Activated naive CD4-positive, alpha-beta T cell treated with anti-CD3 and anti-CD28 coated beads, Interleukin-2, amount 50 U/mL, for 16 hours (primary cell): Measurements from ENCODE around the gene ISYNA1.
"Not testable (repeated sequence)": the region's sequence is repeated elsewhere in the genome, so short reads cannot be mapped to it uniquely, and the experiment has no call there.

Source experiments
- DNase-seq: peaks from one replicate; pipeline ENCODE4 v3.0.0-alpha.2; 2020

The ISYNA1 gene

GRCh38 chr19:18418029-18418482 lies 19.9 kb downstream of the ISYNA1 start:
- peak; percentile 52 for DNase-seq

DNA sequence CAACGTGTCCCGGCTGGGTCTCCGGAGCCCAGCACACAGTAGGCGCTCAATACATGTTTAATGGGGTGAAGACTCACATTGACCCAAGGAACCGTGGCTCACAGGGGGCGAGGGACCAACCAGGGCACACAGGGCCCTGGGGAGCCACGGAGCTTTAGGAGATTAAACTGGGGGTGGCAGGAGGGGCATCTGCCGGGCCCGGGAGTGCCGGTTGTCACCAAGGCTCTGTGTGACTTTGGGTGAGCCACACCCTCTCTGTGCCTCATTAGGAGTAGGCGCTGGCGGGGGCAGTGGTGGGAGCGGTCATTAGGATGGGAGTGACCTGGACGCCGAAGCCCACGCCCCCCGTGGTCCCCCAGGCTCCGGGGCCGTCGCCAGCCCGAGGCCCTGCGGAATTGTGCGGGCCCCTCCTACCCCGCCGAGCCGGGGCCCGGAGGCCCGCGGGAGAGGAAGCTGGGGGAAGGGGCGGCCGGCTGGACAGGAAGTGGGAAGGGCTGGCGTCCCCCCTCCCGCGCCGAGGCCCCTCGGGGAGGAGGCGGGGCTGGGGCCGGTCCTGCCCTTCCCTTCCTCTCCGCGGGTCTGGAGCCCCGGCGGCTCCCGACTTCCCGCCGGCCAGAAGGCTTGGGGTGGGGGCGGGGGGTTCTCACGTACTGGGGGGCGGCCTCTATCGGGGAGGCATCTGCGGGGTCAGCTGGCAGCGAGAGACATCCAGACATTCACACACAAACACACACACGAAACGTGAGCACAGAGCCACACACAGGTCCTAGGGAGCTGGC lies 20.5 kb downstream of the ISYNA1 start:
- no peak for DNase-seq

DNA sequence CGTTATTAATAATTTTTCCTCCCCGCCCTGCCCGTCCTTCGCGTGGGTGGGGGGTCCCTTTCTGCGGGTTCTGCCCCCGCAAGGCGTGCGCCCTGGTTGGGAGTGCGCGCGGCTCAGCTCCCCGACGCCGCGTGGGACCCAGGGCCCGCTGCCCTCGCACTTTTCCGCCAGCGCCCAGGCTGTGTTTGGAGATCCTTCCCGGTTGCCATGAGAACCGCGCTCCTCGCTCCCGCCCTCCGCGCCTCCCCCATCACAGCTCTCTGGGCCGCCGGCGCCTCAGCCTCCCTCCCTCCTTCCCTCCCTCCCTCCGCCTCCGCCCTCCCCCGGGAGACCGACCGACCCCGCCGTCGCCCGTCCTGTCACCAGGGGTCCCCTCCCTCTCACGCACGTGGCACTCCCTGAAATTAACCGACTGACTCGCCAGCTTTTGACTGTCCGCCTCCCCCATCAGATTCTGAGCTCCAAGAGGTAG lies 21.1 kb downstream of the ISYNA1 start:
- DNase-seq, result peak; percentile 41

GRCh38 chr19:18415178-18415867 lies 22.6 kb downstream of the ISYNA1 start:
- DNase-seq, result no peak

DNA sequence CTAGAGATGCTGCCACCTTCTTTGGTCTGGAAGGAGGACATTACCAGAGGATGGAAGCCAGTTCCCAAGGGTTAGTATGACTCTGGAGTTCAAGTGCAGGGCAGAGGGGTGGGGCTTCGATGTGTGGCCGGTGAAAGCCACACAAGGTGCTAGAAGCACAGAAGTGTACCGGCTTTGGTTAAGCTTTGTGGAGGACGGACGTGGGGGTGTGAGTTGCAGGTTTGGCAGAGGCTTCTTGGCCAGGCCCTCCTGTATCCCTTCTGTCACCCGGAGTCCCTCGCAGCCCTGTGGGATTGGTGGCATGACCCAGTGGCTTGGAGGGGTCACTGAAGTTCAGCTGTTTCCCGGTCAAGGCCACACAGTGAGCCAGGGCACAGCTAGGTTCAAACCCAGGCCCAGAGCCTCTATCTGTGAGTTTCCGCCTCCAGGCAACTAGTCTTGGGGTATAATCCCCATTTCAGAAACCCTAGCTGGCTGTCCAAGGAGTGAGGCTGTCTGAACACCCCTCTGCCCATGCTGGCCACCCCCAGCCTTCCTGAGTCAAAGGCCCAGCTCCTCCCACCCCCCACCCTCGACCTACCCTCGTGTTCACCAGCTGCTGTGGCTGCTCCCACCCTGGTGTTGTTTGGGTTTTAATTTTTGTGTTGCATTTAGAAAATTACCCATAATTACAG lies 23.3 kb downstream of the ISYNA1 start:
- no peak for DNase-seq

DNA sequence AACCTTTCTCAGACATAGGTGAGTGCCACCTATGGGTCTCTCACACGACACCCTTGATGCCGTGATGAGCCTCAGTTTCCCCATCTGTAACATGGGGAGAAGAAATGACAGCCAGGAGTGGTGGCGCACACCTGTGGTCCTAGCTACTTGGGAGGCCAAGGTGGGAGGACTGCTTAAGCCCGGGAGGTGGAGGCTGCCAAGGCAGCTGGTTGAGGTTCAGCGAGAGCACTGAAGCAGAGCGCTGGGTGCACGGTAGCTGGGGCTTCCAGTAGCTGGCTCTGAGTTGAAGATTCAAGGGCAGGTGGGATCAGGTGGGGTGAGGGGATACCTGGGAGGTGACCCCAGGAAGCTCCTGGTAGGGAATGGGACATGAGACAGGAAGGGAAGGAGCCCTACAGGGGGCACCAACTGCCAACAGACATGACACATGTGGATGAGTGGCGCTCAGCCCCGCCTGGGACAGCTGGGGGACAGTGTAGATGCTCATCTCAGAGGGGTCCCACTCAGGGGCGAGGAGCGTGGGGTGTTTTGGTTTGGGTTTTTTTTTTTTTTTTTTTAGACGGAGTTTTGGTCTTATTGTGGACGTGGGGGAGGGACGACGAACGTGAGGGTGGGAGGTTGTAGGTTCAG lies 25.2 kb downstream of the ISYNA1 start:
- DNase-seq, result no peak

- no peak for DNase-seq
Observed at GRCh38 chr19:18408053-18408476, 29.9 kb downstream of the ISYNA1 start.

DNA sequence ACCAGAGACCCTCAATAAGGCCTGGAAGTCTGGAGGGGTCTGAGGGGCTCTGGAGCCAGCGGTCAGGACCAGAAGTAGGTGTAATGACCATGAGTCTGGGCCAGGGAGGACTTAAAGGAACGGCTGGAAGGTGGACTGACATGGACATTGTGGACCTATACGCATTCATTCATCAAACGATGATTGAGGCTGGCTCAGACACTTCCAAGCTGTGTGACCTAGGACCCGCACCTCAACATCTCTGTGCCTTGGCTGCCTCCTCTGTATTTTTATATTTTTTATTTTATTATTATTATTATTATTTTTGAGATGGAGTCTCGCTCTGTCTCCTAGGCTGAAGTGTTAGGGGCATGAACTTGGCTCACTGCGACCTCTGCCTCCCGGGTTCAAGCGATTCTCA lies 31.2 kb downstream of the ISYNA1 start:
- DNase-seq, result no peak

DNA sequence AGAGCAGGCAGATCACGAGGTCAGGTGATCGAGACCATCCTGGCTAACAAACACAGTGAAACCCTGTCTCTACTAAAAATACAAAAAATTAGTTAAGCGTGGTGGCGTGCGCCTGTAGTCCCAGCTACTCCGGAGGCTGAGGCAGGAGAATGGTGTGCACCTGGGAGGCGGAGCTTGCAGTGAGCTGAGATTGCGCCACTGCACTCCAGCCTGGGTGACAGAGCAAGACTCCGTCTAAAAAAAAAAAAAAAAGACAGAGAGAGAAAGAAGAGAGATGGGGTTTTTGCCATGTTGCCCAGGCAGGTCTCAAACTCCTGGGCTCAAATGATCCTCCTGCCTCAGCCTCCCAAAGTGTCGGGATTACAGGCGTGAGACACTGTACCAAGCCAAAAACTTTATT lies 32.2 kb downstream of the ISYNA1 start:
- not testable (repeated sequence) for DNase-seq

- not testable (repeated sequence) for DNase-seq
Observed at GRCh38 chr19:18402455-18403248, 35.3 kb downstream of the ISYNA1 start.

DNA sequence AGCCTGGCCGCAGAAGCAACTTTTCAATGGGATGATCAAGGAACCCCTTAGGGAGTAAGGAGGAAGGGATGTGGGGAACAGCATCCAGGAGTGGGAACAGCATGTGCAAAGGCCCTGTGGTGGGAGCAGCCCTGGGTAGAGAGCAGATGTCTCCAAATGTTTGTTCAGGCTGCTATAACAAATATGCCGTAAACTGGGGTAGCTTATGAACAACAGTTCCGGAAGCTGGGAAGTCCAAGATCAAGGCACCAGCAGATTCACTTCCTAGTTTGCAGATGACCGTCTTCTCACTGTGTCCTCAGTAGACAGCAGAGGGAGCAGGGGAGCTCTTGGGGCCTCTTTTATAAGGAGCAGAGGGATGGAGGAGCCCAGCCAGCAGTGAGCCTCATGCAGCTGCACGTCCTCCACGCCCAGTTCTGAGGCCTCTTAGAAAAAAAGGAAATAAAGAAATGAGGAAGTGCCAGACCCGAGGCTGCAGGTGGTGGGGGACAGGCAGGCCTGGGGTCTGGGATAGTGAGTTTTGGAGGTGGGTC lies 36.3 kb downstream of the ISYNA1 start:
- DNase-seq, result no peak

DNA sequence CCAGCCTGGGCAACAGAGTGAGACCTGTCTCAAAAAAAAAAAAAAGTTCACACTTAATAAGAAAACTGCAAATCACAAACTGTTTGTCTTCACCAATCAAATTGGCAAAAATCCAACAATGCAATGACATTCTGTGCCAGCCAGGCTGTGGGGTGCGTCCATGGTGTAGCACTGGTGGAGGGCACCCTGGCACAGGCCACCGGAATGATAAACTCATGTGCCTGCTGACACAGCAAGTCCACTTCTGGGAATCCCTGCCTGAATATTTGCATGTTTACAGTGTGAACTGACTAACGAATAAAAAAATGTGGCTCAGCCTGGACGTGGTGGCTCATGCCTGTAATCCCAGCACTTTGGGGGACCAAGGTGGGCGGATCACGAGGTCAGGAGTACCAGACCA lies 38.9 kb downstream of the ISYNA1 start:
- no peak for DNase-seq

DNA sequence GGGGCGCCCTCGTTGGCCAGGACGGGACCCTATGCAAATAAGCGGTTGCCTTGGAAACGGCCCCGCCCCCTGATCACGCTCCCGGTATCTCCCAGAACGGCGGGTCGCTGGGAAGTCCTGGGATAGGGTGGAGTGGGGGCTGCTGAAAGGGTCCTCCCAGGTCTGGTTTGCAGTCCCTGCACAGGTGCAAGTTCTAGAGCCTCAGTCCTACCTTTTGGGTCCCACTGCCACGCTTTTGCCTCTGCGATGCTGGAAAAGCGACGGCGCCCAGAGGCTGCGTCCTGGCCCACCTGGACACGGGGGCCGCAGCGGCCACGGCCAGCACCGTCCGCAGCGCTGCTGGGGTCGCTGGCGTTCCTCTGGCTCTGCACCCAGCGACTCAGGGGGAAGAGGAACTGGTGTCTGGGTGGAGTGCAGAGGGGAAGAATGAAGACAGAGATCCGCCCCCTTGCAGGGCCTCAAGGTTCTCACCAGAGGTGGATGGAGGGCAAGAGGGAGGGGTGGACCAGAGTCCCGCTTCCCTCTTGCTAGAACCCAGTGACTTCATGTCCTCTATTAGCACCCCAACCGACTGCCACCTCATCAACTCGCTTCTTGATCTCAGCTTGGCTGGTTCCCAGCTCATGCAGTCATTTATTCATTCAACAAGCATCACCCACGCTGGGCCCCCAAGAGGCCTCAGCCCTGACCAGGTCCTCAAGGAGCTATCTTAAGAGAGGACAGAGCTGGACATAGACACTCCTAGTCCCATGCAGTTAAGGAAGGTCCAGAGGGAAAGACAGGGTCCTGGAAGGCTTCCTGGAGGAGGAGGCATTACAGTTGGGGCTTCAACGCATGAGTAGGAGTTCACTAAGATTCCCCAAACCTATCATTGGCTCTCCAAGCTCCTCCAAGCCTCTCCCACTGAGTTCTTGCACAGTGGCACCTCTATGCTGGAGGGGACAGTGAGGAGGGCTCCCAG lies 40.4 kb downstream of the ISYNA1 start, which contains the start of gene LRRC25:
Gene LRRC25, minus strand, starts transcription at position 381 of the 961 bp plus-strand sequence. CDS start 659 bp downstream, outside the sequence.
- DNase-seq, result no peak

- no peak for DNase-seq
Observed at GRCh38 chr19:18396471-18397241, 41.3 kb downstream of the ISYNA1 start.

DNA sequence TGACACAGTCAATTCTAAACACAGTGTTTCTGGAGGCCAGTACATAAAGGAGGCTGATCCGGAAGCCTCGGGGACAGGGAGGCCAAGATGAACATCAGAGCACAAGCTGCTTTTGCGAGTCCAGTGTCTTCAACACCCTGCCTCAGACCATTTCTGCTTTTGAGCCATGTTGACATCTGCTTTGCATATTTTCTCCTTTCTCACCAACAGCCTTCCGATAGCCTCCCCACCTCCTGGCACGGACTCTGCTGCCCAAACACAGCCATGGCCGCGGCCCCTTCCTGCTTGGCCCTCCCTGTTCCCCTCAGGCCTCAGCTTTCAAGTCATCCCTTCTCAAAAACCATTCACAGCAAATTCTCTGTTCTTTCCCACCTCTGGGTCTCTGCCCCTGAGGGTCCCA lies 44.1 kb downstream of the ISYNA1 start:
- no peak for DNase-seq

DNA sequence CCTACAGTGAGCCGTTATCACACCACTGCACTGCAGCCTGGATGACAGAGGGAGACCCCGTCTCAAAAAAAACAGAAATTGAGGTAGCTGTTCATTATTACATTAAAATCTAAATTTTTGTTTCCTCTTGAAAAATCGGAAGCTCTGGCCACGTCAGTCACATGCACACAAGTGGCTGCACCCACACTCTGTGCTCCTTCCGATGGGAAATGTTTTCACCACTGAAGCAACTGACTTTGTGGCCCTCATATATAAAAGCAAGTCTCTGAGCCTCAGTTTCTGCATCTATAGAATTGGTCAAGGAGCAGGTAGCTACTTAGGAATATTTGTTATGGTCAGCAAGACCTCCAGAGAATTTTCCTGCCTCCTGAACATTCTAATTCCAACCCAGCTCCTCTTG lies 45.0 kb downstream of the ISYNA1 start:
- DNase-seq, result no peak

GRCh38 chr19:18392417-18392816 lies 45.5 kb downstream of the ISYNA1 start:
- no peak for DNase-seq

DNA sequence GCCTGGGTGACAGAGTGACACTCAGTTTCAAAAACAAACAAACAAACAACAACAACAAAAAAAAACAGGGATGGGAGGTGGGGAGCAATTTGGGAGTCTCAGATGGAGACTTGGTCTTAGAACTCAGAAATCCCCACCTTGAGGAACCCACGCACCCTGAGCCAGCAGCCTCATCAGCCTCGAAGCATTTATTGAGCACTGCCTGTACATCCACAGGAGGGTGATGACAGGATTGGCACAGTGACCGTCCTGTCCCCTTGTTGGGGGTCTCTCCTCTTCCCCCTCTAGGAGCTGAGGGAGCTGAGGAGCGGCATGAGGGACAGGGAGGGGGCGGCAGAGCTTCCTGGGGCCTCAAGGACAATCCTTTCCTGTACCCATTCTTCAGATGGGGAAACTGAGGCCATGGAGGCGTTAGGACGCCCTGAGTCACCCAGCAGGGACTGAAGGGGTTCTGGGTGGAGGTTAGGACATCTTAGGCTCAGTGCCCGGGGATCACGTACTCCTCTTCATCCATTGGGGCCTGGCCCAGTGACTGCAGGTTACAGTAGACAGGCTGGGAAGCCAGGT lies 46.3 kb downstream of the ISYNA1 start:
- no peak for DNase-seq
